Measurements from ENCODE around the gene FAM162A. TPM values are rescaled to one million over a fixed set of nuclear protein-coding genes. Genes with fewer than 3 reads are reported as not detected.
"Not testable (repeated sequence)": the region's sequence is repeated elsewhere in the genome, so short reads cannot be mapped to it uniquely, and the experiment has no call there.

Gene FAM162A
- total RNA-seq, 1 donor from 2014 or later, result 70.0 TPM

DNA sequence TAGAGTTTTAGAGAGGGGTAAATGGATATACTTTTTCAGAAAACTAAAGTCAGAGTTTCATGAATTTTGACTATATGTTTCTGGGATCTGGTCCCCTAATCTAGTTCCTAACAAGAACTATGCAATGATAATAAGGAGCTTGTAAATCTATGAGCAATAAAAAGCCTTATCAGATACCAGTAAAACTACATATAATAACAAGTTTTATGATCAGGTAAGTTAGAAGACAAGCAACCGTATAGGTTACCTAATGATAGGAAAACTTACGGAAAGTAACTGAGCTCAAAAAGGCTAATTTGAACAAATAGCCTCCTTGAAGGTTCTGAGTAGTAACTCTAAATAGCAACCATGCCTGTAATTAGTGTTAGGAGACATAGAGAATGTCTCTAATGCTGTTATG, 22.0 kb upstream of the FAM162A start:
- Mint-ChIP-seq H3K27me3 (ENCODE audit: insufficient read depth) (no peaks in the 10 kb centered on the region), H3K36me3 (ENCODE audit: low read depth) (peaks cover 42% of the 10 kb centered on the region)

DNA sequence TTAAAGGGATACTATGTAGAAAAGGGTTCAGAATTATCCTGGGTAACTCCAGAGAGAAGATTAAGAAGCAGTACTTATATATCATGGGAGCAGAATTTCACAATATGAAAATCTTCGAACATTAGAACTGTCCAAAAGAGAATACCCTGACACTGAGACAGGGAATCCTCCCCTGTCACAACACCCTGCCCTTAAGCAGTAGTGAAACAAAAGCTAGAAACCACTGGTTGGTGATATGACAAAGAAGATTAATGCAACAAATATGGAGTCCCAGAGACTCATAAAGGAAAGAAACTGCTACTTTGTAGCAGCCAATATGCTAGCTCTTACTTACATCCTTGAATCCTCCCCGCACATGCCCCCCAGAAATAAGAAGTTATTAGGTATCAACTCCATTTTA, 19.5 kb upstream of the FAM162A start:
- H3K36me3 Mint-ChIP-seq (ENCODE audit: low read depth), result peaks cover 45% of the 10 kb centered on the region
- intact Hi-C loops (cut with micrococcal nuclease), result no loop called here
- peak overlapping the region; percentile 91 for H3K27ac Mint-ChIP-seq
- H3K4me3 Mint-ChIP-seq, result peak overlapping the region; percentile 42
- H3K27me3 Mint-ChIP-seq (ENCODE audit: insufficient read depth), result no peaks in the 10 kb centered on the region
- no peak for DNase-seq (ENCODE audit: low spot score)
- peaks cover 46% of the 10 kb centered on the region for H3K4me1 Mint-ChIP-seq (ENCODE audit: low read depth)
- no peaks in the 10 kb centered on the region for H3K9me3 Mint-ChIP-seq

More for the DNA sequence above, 22.0 kb upstream of the FAM162A start:
- H3K9me3 Mint-ChIP-seq, result no peaks in the 10 kb centered on the region
- intact Hi-C loops (cut with micrococcal nuclease), result no loop called here
- no peak overlapping the region for H3K27ac Mint-ChIP-seq
- DNase-seq (ENCODE audit: low spot score), result no peak
- H3K4me1 Mint-ChIP-seq (ENCODE audit: low read depth), result peaks cover 42% of the 10 kb centered on the region
- no peak overlapping the region for H3K4me3 Mint-ChIP-seq

DNA sequence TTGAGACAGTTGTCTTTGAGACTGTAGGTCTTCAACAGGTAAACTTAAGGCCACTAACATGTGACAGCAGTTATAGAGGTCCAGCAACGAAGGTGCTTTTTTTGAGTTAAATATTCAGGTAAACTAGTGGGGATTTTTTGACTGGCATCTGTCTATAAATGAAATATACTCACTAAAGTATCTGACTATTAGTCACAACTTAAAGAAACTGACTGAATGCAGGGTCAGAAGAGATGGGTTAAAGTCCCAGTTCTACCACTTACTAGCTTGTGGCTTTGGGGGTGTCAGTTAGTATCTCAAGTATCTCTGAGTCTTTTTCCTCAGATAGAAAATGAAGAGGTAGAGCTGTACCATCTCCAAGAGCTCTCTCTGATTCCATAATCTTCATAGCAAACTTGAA, 18.9 kb upstream of the FAM162A start:
- Mint-ChIP-seq H3K36me3 (ENCODE audit: low read depth) (peaks cover 45% of the 10 kb centered on the region), H3K4me1 (ENCODE audit: low read depth) (peaks cover 47% of the 10 kb centered on the region), H3K27ac (peak overlapping the region; percentile 91), H3K4me3 (peak overlapping the region; percentile 42), H3K9me3 (no peaks in the 10 kb centered on the region), H3K27me3 (ENCODE audit: insufficient read depth) (no peaks in the 10 kb centered on the region)
- intact Hi-C loops (cut with micrococcal nuclease), result loop anchor here (1.0 kb wide), 10 partner anchors 19 to 819 kb away; partner anchors contain the start of genes FAM162A and WDR5B
- DNase-seq (ENCODE audit: low spot score), result no peak

DNA sequence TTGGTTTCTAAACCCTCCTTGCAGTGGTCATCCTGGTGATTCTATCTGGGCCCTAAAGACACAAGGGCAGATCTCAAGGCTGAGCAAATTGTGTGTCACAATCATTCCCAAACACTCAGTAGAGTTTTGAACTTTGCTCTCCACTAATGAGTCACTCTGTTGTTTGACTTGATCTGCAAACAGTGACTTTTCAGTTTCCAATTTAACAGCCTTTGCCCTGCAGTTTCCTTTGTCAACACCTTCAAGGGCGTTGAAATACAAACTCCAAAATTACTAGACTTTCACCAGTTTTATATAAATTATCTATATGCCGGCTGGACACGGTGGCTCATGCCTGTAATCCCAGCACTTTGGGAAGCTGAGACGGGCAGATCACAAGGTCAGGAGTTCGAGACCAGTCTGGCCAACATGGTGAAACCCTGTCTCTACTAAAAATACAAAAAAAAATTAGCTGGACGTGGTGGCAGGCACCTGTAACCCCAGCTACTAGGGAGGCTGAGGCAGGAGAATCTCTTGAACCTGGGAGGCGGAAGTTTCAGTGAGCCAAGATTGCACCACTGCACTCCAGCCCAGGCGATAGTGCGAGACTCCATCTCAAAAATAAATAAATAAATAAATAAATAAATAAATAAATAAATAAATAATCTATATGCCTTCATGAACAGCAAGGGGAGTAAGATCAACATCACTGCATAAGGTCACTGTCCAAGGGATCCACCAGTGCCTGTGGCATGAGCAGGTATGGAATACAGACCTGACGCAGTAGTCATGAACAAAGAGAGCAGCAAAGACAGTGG, 18.2 kb upstream of the FAM162A start:
- H3K9me3 Mint-ChIP-seq; DNase-seq (ENCODE audit: low spot score); H3K27me3 Mint-ChIP-seq (ENCODE audit: insufficient read depth): not testable (repeated sequence)
- intact Hi-C loops (cut with micrococcal nuclease), result loop anchor here (1.0 kb wide), 10 partner anchors 19 to 819 kb away; partner anchors contain the start of genes FAM162A and WDR5B
- peaks cover 47% of the 10 kb centered on the region for H3K4me1 Mint-ChIP-seq (ENCODE audit: low read depth)
- H3K4me3 Mint-ChIP-seq, result peak overlapping the region; percentile 15
- peaks cover 47% of the 10 kb centered on the region for H3K36me3 Mint-ChIP-seq (ENCODE audit: low read depth)
- H3K27ac Mint-ChIP-seq, result peak overlapping the region; percentile 91

DNA sequence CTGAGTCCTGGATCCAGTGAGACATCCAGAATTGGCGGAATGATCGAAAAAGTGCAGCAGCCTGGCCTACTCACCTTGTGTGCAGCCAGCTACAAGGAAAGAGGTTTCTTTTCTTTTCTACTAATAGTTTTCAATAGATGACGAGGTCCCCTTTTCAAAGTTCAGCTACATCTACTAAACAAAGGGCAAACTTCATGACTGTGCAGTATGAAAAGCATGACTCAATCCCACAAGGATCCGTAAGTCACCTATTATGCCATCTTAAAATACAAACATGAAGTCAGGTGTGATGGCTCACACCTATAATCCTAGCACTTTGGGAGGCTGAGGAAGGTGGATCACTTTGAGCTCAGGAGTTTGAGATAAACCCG, 17.6 kb upstream of the FAM162A start:
- intact Hi-C loops (cut with micrococcal nuclease), result no loop called here
- Mint-ChIP-seq H3K36me3 (ENCODE audit: low read depth) (peaks cover 51% of the 10 kb centered on the region), H3K9me3 (no peaks in the 10 kb centered on the region), H3K27me3 (ENCODE audit: insufficient read depth) (no peaks in the 10 kb centered on the region), H3K4me1 (ENCODE audit: low read depth) (peaks cover 52% of the 10 kb centered on the region), H3K27ac (no peak overlapping the region), H3K4me3 (no peak overlapping the region)
- no peak for DNase-seq (ENCODE audit: low spot score)

DNA sequence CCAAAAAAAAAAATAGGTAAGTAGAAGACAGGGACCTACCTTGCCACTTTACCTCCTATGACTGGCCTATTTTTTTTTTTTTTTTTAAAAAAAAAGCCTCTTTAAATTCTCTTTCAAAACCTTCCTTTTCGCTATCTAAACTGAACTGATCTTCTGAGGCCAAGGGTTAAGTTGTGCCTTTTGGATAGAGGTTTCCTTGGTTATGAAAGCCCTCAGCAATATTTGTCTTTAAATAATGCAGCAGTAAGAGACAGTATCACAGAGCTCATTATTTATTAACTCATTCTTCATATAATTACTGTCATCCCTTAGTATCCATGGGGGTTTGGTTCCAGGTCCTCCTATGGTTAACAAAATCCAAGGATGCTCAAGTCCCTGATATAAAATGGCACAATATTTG, 9.9 kb upstream of the FAM162A start:
- H3K27me3 Mint-ChIP-seq (ENCODE audit: insufficient read depth), result no peaks in the 10 kb centered on the region

DNA sequence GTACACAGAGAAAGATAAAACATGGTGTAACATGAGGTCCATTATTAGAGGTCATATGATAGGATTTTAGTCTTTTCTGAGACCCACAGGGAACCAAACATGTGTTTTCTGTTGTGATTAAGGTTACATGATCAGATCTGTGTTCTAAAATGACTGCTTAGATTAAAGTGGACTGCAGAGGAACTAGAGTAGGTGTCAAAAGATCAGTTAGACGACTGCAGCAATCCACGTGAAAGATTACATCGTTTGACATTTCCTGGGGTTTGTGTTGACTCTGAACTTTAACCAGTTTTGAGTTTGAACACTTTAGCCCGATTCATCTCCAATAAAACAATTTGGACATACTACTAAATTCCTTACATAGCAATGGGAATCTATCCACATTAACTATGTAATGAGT, 6.0 kb upstream of the FAM162A start:
- H3K27me3 Mint-ChIP-seq (ENCODE audit: insufficient read depth), result no peaks in the 10 kb centered on the region
- no peaks in the 10 kb centered on the region for H3K9me3 Mint-ChIP-seq
- H3K36me3 Mint-ChIP-seq (ENCODE audit: low read depth), result peaks cover 24% of the 10 kb centered on the region
- DNase-seq (ENCODE audit: low spot score), result no peak
- intact Hi-C loops (cut with micrococcal nuclease), result no loop called here
- H3K4me3 Mint-ChIP-seq, result no peak overlapping the region
- peaks cover 54% of the 10 kb centered on the region for H3K4me1 Mint-ChIP-seq (ENCODE audit: low read depth)
- peak overlapping the region; percentile 43 for H3K27ac Mint-ChIP-seq

More for the DNA sequence above, 9.9 kb upstream of the FAM162A start:
- intact Hi-C loops (cut with micrococcal nuclease), result no loop called here
- H3K4me1 Mint-ChIP-seq (ENCODE audit: low read depth), result peaks cover 28% of the 10 kb centered on the region
- no peaks in the 10 kb centered on the region for H3K9me3 Mint-ChIP-seq
- H3K4me3 Mint-ChIP-seq, result no peak overlapping the region
- no peak for DNase-seq (ENCODE audit: low spot score)
- peaks cover 35% of the 10 kb centered on the region for H3K36me3 Mint-ChIP-seq (ENCODE audit: low read depth)
- H3K27ac Mint-ChIP-seq, result no peak overlapping the region

DNA sequence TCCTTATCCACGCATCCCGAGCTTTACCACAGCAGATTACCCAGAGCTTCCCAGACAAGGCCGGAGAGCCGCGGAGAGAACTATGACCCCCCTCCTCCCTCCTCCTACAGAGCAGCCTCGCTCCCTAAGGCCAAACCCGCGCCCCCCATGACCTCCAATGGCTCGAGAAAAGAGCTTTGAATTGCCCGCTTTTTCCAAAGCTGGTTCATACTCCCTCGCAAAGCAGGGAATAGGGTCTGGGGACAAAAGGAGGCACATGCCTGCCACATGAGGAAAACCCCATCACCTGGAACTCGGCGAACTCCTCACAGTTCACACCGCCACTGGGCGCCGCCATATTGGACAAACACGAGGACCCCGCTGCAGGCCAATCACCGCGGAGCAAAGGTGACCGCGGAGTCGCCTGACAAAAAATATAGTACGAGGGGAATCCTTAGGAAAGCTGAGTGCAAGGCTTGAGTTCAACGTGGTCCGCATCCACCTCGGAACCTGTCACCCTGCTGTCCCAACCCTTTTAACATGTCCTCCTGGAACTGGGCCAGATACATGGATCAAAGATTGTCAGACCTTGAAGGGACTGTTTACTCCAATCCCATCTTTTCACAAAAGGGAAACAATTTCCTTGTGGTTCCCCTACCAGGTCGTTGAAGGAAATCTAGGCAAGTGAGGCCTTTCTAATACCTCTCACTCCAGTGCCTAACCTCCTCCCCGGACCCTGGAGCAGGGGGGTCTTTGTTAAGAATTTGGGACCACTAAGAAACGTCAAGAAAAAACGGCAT, 905 bp upstream of the FAM162A start, which contains the start of gene MIX23:
Gene MIX23, minus strand, starts transcription at position 344 of the 779 bp plus-strand sequence. Its CDS starts 7 bp downstream, at position 337.
- Mint-ChIP-seq H3K27ac (peak within 1 kb of the TSS; percentile 90), H3K9me3 (no peaks in the 10 kb centered on the region), H3K36me3 (ENCODE audit: low read depth) (peaks cover 22% of the 10 kb centered on the region), H3K4me1 (ENCODE audit: low read depth) (peaks cover 83% of the 10 kb centered on the region), H3K4me3 (peak within 1 kb of the TSS; percentile 96), H3K27me3 (ENCODE audit: insufficient read depth) (no peaks in the 10 kb centered on the region)
- DNase-seq (ENCODE audit: low spot score), result peak; percentile 79
- intact Hi-C loops (cut with micrococcal nuclease), result loop anchor here (2.0 to 10.0 kb wide), 4 partner anchors 412 to 1638 kb away; partner anchors contain the start of genes EAF2, GTF2E1, IQCB1 and RABL3

DNA sequence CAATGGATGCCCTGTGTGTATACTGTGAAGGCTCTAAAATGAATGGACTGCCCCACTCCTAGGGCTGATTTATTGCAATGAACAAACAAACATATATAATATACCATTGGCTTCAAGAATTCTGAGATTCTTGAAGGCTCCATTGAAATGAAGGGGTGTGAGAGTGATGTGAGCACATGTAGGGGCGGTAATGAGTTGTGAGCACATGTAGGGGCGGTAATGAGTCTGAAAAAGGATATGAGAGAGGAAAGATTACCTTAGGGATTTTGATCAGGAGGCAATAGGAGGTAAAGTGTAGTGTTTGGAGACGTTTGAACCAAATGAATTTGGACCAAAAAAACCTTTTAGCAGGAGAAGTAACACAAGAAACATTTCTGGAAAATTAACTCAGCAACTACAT, 3.7 kb downstream of the FAM162A start:
- H3K27me3 Mint-ChIP-seq (ENCODE audit: insufficient read depth), result no peaks in the 10 kb centered on the region
- no peak for DNase-seq (ENCODE audit: low spot score)
- H3K9me3 Mint-ChIP-seq, result no peaks in the 10 kb centered on the region
- H3K4me3 Mint-ChIP-seq, result no peak overlapping the region
- intact Hi-C loops (cut with micrococcal nuclease), result loop anchor here (10.0 kb wide), 1 partner anchor 1643 kb away; the partner anchor contains the start of genes GTF2E1 and RABL3
- peaks cover 48% of the 10 kb centered on the region for H3K4me1 Mint-ChIP-seq (ENCODE audit: low read depth)
- H3K36me3 Mint-ChIP-seq (ENCODE audit: low read depth), result peaks cover 19% of the 10 kb centered on the region
- H3K27ac Mint-ChIP-seq, result no peak overlapping the region

DNA sequence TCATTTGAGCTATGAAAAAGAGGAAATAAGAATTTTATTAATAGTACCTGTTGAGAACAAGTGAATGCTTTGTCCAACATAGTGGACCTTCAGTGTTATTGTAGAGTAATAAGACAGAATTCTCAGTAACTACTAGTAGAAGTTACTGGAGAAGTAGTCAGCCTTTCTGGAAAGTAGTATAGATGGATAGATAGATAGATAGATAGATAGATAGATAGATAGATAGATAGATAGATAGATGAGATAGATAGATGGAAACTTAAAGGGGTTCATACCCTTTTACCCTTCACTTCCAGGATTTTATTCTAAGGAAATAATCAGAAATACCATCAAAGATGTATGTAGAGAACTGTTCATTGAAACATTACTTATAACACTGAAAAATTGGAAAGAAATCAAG, 5.2 kb downstream of the FAM162A start:
- intact Hi-C loops (cut with micrococcal nuclease), result loop anchor here (10.0 kb wide), 1 partner anchor 1644 kb away; the partner anchor contains the start of genes GTF2E1 and RABL3
- no peaks in the 10 kb centered on the region for H3K9me3 Mint-ChIP-seq
- DNase-seq (ENCODE audit: low spot score), result no peak
- peaks cover 51% of the 10 kb centered on the region for H3K4me1 Mint-ChIP-seq (ENCODE audit: low read depth)
- no peaks in the 10 kb centered on the region for H3K27me3 Mint-ChIP-seq (ENCODE audit: insufficient read depth)
- peaks cover 22% of the 10 kb centered on the region for H3K36me3 Mint-ChIP-seq (ENCODE audit: low read depth)
- H3K27ac Mint-ChIP-seq, result no peak overlapping the region
- H3K4me3 Mint-ChIP-seq, result no peak overlapping the region

DNA sequence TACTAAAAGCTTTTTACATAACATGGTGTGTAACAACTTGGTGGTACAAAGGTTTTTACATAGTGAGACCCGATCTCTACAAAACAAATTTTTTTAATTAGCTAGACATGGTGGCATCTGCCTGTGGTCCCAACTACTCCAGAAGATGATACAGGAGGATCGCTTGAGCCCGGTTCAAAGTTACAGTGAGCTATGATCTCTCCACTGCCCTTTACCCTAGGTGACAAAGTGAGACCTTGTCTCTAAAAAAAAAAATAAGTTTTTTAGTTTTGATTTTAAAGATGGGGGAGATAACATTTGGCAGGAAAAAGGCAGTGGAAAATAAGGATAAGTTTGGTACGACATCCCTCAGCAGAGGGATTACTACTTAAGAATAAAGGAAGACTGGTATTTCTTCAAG, 5.9 kb downstream of the FAM162A start:
- no peak for DNase-seq (ENCODE audit: low spot score)
- no peak overlapping the region for H3K27ac Mint-ChIP-seq
- intact Hi-C loops (cut with micrococcal nuclease), result loop anchor here (10.0 kb wide), 1 partner anchor 1645 kb away; the partner anchor contains the start of genes GTF2E1 and RABL3
- H3K4me3 Mint-ChIP-seq, result no peak overlapping the region
- peaks cover 23% of the 10 kb centered on the region for H3K36me3 Mint-ChIP-seq (ENCODE audit: low read depth)
- no peaks in the 10 kb centered on the region for H3K9me3 Mint-ChIP-seq
- no peaks in the 10 kb centered on the region for H3K27me3 Mint-ChIP-seq (ENCODE audit: insufficient read depth)
- H3K4me1 Mint-ChIP-seq (ENCODE audit: low read depth), result peaks cover 52% of the 10 kb centered on the region

DNA sequence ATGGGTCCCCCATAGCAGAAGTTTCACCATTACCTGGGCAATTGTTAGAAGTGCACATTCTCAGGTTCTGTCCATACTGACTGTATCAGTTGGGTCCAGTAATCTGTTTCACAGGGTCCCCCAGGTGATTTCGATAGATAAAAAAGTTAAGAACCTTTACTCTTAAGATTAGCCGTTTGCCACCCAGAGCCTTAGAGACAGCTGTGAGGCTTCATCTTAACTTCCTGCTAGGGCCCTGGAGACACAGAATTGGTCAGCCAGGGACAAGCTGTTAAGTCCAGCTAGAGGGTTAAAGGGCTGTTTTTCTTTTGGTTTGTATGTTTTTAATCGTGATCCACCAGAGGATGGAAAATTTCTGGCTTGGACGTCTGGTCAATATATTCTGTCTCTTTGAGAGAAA, 6.7 kb downstream of the FAM162A start:
- Mint-ChIP-seq H3K27ac (no peak overlapping the region), H3K4me3 (no peak overlapping the region), H3K27me3 (ENCODE audit: insufficient read depth) (no peaks in the 10 kb centered on the region), H3K36me3 (ENCODE audit: low read depth) (peaks cover 28% of the 10 kb centered on the region), H3K9me3 (no peaks in the 10 kb centered on the region), H3K4me1 (ENCODE audit: low read depth) (peaks cover 54% of the 10 kb centered on the region)
- no peak for DNase-seq (ENCODE audit: low spot score)
- intact Hi-C loops (cut with micrococcal nuclease), result no loop called here
